AG04449 (cell line): ENCODE results near the gene ZBTB7A.

ENCODE experiments used
- CTCF ChIA-PET: fragments of 350-600 bp; formaldehyde crosslinking; extraction: SDS; loops from one replicate; lab custom pipeline; 2021; ENCODE audit warnings: antibody characterized with exemption; lab: Yijun Ruan, JAX
- POLR2A ChIA-PET: fragments of 400-600, 350-600 bp; formaldehyde crosslinking; extraction: SDS; loops from one replicate; lab custom pipeline; 2020; ENCODE audit warnings: antibody characterized with exemption, inconsistent platforms; lab: Yijun Ruan, JAX
- DNase-seq: peaks from one replicate; pipeline ENCODE4 v3.0.0-alpha.2; 2010; ENCODE audit warnings: low read depth, low spot score
- H3K4me3 ChIP-seq: 2 replicates; pipeline ENCODE4 v1.5.1; 2011; ENCODE audit warnings: low read depth, mild to moderate bottlenecking, control low read depth, low read length
- TF ChIP-seq, protein P1 (sequence below): IDR thresholded peaks from one replicate; pipeline ENCODE4 v1.5.1; 2011; ENCODE audit warnings: mild to moderate bottlenecking, moderate library complexity, low read length, control low read depth, inconsistent platforms; ENCODE audit not compliant: insufficient read depth; ENCODE audit errors: missing control alignments

The ZBTB7A gene

DNA sequence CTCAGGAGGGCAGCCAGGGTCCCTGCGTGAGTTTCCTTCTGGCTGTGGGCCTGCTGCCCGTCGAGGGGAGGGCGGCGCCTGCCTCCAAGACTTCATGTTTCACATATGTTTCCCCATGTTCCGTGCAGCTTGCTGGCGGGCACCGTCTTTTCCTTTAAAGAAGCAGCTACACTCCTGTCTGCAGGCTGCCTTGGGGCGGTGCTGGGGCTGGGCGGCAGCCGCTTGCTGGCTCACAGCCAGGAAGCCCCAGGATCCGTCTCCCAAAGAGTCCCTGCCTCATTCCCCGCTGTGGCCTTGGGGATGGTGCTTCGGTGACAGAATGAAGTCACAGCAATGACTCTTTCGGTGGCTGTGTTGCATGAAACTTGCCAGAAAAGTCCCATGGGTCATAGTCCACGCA is 34.3 kb downstream of the ZBTB7A start:
- CTCF ChIA-PET = no interaction called here
- TF ChIP-seq, protein P1, sequence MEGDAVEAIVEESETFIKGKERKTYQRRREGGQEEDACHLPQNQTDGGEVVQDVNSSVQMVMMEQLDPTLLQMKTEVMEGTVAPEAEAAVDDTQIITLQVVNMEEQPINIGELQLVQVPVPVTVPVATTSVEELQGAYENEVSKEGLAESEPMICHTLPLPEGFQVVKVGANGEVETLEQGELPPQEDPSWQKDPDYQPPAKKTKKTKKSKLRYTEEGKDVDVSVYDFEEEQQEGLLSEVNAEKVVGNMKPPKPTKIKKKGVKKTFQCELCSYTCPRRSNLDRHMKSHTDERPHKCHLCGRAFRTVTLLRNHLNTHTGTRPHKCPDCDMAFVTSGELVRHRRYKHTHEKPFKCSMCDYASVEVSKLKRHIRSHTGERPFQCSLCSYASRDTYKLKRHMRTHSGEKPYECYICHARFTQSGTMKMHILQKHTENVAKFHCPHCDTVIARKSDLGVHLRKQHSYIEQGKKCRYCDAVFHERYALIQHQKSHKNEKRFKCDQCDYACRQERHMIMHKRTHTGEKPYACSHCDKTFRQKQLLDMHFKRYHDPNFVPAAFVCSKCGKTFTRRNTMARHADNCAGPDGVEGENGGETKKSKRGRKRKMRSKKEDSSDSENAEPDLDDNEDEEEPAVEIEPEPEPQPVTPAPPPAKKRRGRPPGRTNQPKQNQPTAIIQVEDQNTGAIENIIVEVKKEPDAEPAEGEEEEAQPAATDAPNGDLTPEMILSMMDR = no peak
- DNase-seq = no peak
- POLR2A ChIA-PET = interaction anchor here (1.6 kb wide), 1 partner anchor 26 kb away, joined by 3 read pairs; no protein-coding TSS in a partner anchor
- no peak overlapping the region for H3K4me3 ChIP-seq

DNA sequence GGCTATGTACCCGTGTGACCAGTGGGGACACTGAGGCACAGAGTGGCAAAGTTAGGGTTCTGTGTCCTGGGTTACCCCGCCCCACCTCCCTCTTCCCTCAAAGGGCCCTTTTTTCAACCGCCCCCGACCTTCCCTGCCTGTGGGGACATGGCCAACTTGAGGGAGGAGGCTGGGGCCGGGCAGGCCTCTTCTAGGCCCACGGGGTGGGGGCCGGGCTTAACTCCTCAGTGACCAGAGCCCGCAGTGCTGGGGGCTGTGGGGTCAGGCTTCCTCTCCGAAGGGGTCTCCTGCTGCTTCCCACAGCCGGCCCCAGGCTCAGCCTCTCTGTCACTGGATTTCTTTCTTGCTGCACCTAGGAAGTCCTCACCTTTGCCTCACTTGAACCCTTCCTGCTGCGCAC is 35.3 kb downstream of the ZBTB7A start:
- TF ChIP-seq, protein P1 = no peak
- no peak for DNase-seq
- H3K4me3 ChIP-seq = no peak overlapping the region
- ChIA-PET CTCF (no interaction called here), POLR2A (no interaction called here)

- POLR2A ChIA-PET = no interaction called here
- CTCF ChIA-PET = no interaction called here
- TF ChIP-seq, protein P1 = no peak
- DNase-seq = no peak
- no peak overlapping the region for H3K4me3 ChIP-seq
Measured at GRCh38 chr19:4030981-4031380, 35.7 kb downstream of the ZBTB7A start.

- POLR2A ChIA-PET = no interaction called here
- no peak for DNase-seq
- CTCF ChIA-PET = no interaction called here
- TF ChIP-seq, protein P1 = no peak
- H3K4me3 ChIP-seq = no peak overlapping the region
Measured at GRCh38 chr19:4030552-4030951, 36.1 kb downstream of the ZBTB7A start.

DNA sequence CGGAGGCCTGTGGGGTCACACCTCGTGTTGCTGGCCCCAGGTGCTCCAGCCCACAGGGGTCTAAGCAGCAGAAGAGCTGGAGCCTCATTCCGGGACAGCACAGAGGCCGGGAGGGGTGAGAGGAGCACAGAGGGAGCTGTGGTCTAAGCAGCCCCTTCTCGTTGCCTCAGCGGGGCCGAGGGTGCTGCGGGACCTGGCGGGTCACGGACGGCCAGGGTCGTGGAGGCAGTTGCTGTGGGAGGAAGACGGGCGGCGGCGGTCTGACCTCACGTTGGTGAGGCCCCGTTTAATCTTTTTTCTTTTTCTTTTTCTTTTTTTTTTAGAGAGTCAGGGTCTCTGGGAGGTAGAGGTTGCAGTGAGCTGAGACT is 37.5 kb downstream of the ZBTB7A start:
- ChIA-PET CTCF (no interaction called here), POLR2A (no interaction called here)

GRCh38 chr19:4028334-4029246 is 38.1 kb downstream of the ZBTB7A start:
- TF ChIP-seq, protein P1 = no peak
- no peak overlapping the region for H3K4me3 ChIP-seq
- CTCF ChIA-PET = interaction anchor here (1.1 kb wide), 1 partner anchor 41 kb away, joined by 4 read pairs; no protein-coding TSS in a partner anchor
- POLR2A ChIA-PET = no interaction called here
- DNase-seq = no peak

More for the DNA sequence above, 37.5 kb downstream of the ZBTB7A start:
- no peak for DNase-seq
- H3K4me3 ChIP-seq = no peak overlapping the region
- TF ChIP-seq, protein P1 = no peak
